ENCODE measurements around the gene DNAJC5G.

Gene DNAJC5G

DNA sequence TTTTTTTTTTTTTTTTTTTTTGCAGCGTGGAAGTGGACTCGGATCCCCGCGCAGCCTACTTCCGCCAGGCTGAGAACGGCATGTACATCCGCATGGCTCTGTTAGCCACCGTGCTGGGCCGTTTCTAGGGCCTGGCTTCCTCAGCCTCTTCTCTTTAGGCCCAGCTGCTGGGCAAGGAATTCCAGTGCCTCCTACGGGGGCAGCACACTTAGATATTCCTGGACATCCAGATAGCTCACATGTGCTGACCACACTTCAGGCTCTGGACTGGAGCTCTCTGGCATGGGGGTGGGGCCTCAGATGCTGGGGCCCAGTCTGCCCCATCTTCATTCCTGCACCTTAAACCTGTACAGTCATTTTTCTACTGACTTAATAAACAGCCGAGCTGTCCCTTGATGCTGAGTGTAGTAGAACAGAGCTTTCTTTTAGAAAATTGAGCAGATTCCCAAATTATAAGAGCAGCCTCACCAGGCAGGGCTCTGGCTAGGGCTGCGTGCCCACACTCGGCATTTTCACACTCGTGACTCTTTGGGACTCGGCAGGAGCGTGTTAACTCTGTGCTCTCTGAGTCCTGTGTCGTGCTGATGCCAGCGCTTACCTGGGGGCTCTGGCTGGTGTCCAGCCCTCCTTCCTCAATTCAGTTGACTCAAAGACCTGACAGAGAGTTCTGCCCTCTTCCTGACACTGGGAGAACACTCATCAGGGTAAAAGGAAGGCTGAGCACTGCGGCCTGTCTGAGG, 31.7 kb upstream of the DNAJC5G start:
- H3K4me3 ChIP-seq (ENCODE audit: low read depth, low read length), result no peak overlapping the region
- ChIA-PET CTCF (interaction anchor here (1.3 kb wide), 1 partner anchor 36 kb away, joined by 4 read pairs; no protein-coding TSS in a partner anchor), POLR2A (interaction anchor here (1.0 kb wide), 1 partner anchor 17 kb away, joined by 3 read pairs; no protein-coding TSS in a partner anchor)
- TF ChIP-seq, protein P1, sequence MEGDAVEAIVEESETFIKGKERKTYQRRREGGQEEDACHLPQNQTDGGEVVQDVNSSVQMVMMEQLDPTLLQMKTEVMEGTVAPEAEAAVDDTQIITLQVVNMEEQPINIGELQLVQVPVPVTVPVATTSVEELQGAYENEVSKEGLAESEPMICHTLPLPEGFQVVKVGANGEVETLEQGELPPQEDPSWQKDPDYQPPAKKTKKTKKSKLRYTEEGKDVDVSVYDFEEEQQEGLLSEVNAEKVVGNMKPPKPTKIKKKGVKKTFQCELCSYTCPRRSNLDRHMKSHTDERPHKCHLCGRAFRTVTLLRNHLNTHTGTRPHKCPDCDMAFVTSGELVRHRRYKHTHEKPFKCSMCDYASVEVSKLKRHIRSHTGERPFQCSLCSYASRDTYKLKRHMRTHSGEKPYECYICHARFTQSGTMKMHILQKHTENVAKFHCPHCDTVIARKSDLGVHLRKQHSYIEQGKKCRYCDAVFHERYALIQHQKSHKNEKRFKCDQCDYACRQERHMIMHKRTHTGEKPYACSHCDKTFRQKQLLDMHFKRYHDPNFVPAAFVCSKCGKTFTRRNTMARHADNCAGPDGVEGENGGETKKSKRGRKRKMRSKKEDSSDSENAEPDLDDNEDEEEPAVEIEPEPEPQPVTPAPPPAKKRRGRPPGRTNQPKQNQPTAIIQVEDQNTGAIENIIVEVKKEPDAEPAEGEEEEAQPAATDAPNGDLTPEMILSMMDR (IDR thresholded peaks at IDR 0.05; ENCODE audit: insufficient read depth, low read length, missing control alignments), result no peak
- DNase-seq (ENCODE audit: low read depth, low spot score), result no peak

DNA sequence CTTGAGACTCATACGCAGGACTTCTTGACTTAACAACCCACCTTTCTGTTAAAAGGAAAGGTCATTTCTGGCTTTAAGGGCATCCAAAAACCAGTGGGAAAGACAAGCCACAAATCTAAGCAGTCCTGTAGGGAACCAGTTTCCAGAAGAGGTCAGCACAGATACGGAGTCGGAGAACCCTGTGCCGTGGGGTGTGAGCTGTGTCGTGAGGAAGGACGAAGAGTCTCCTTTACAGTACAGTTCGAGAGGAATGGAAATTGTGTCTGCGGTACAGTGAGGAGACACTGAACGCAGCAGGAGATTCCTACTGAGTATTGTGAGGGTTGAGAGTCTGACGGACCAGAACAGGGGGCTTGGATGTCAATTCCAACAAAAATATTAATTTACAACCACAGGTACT, 30.1 kb upstream of the DNAJC5G start:
- no peak for DNase-seq (ENCODE audit: low read depth, low spot score)
- ChIA-PET CTCF (interaction anchor here (1.0 kb wide), 1 partner anchor 59 kb away, joined by 3 read pairs; no protein-coding TSS in a partner anchor), POLR2A (no interaction called here)
- no peak overlapping the region for H3K4me3 ChIP-seq (ENCODE audit: low read depth, low read length)
- TF ChIP-seq, protein P1 (IDR thresholded peaks at IDR 0.05; ENCODE audit: insufficient read depth, low read length, missing control alignments), result no peak

DNA sequence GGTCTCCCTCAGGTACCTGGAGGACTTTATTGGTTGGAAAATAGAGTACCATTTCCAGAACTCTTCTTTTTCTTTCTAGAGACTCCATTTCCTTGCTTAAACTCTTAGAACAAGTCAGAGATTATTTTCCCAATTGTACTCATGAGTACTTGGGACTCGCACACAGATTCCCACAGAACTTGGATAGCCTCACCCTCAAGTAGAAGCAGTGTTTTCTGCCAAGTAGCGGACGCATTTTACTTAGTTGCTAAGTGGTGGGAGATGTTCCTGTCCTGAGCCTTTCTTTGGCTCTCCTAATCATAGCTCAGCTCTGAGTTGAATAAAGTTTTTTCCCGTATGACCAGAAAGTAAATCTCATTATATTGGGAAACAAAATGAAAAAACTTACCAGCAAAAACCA, 29.6 kb upstream of the DNAJC5G start:
- POLR2A ChIA-PET, result no interaction called here
- TF ChIP-seq, protein P1 (IDR thresholded peaks at IDR 0.05; ENCODE audit: insufficient read depth, low read length, missing control alignments), result no peak
- CTCF ChIA-PET, result interaction anchor here (1.0 kb wide), 1 partner anchor 59 kb away, joined by 3 read pairs; no protein-coding TSS in a partner anchor

DNA sequence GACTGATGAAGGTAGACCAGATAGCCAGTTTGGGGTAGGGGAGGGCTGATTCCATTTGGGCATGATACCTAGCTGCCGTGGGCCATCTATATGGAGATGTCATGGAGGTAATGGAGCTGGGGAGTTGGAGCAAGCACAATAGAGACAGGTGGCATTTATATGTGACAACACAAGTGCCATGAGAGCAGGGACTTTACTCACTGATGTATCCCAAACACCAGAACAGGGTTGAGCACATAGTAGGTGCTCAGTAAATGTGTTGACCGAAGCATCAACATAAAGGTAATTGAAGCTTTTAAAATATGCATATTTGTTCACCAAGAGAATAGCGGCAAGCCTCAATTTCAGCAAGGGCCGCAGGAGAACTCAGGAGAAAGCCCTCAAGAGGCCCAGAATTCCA, 27.3 kb upstream of the DNAJC5G start:
- no peak overlapping the region for H3K4me3 ChIP-seq (ENCODE audit: low read depth, low read length)
- POLR2A ChIA-PET, result no interaction called here
- TF ChIP-seq, protein P1 (IDR thresholded peaks at IDR 0.05; ENCODE audit: insufficient read depth, low read length, missing control alignments), result no peak
- CTCF ChIA-PET, result interaction anchor here (1.1 to 3.0 kb wide), 5 partner anchors 14 to 114 kb away, joined by 3 to 46 read pairs (median 17); partner anchors contain the start of gene TRIM54
- DNase-seq (ENCODE audit: low read depth, low spot score), result no peak

More for the DNA sequence above, 29.6 kb upstream of the DNAJC5G start:
- no peak for DNase-seq (ENCODE audit: low read depth, low spot score)
- H3K4me3 ChIP-seq (ENCODE audit: low read depth, low read length), result no peak overlapping the region

DNA sequence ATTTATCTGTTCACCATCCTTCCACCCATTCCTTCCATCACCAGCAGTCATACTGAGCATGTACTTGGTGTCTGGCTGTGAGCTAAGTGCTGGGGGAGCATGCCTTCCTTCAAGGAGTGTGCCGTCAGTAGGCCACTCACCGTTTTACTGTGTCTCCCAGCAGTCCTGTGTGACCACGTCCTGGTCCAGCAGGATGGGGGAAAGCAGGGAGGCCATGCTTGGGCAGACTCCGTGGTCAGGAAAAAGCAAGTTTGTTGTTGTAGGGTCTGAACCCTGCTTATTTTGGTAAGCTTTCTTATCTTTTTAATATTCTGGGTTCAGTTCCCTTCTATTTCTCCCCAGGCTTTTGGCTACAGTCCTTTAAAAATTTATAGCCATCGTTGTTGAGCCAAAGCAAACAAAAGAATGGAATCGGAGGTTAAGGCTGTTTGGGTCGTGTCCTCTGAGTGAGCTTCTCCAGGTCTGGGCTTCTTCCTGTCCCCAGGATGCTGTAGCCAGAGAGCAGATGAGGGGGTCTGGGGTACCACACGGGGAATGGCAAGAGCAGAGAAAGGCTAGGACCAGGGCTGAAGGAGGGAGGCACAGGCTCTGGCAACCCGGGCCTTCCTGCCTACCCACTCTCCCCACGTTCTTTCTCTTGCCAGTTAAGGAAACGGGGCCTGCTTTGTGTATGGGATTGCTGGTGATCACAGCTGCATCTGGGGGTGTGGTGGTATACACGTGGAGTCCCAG, 25.9 kb upstream of the DNAJC5G start:
- POLR2A ChIA-PET, result interaction anchor here (1.1 kb wide), 1 partner anchor 31 kb away, joined by 3 read pairs; no protein-coding TSS in a partner anchor
- no peak overlapping the region for H3K4me3 ChIP-seq (ENCODE audit: low read depth, low read length)
- TF ChIP-seq, protein P1 (IDR thresholded peaks at IDR 0.05; ENCODE audit: insufficient read depth, low read length, missing control alignments), result no peak
- CTCF ChIA-PET, result interaction anchor here (0.7 to 3.0 kb wide), 8 partner anchors 15 to 116 kb away, joined by 3 to 46 read pairs (median 5); partner anchors contain the start of gene TRIM54
- no peak for DNase-seq (ENCODE audit: low read depth, low spot score)
